Right lobe of liver (tissue), 4 donors: ENCODE data around the gene GNPTAB.

ENCODE experiments used
- CTCF ChIP-seq, 4 donors: fragments of 200-600 bp in 3 of 4; fragments of 450-650 bp in 1 of 4; IDR thresholded peaks; one replicate each; pipeline versions ENCODE4 v1.5.1 to v1.8.0; 2016 to 2022; ENCODE audit warnings: antibody characterized with exemption in 4 of 4, mild to moderate bottlenecking in 2 of 4
- POLR2A ChIP-seq: fragments of 450-650 bp; IDR thresholded peaks from one replicate; pipeline ENCODE4 v1.6.1; 2017; ENCODE audit warnings: antibody characterized with exemption, mild to moderate bottlenecking
- donor health status: DM: no; HTN: no; CAD: no.
- donor health status: DM: no; HTN: no; CAD: no.
- donor health status: DM: no; HTN: yes; CAD: no.

GRCh38 chr12:101745481-101745880 lies 85.3 kb downstream of the GNPTAB start:
- no peak for TF ChIP-seq POLR2A
- TF ChIP-seq CTCF (IDR thresholded peaks at IDR 0.05) = no peak
